NCI-H69 (cell line): ENCODE results near the gene PAN2.
"Not testable (repeated sequence)": the region's sequence is repeated elsewhere in the genome, so short reads cannot be mapped to it uniquely, and the experiment has no call there.

ENCODE experiments used
- DNase-seq: peaks from one replicate; lab custom pipeline; 2025; lab: John Stamatoyannopoulos, UW

The PAN2 gene

GRCh38 chr12:56346675-56347074 lies 12.9 kb upstream of the PAN2 start:
- peak; percentile 32 for DNase-seq

GRCh38 chr12:56342290-56342689 lies 8.5 kb upstream of the PAN2 start:
- not testable (repeated sequence) for DNase-seq

GRCh38 chr12:56341616-56342015 lies 7.8 kb upstream of the PAN2 start:
- no peak for DNase-seq

- DNase-seq: no peak
Measured at GRCh38 chr12:56339158-56339422, 5.3 kb upstream of the PAN2 start.

GRCh38 chr12:56338308-56339157 lies 4.7 kb upstream of the PAN2 start, which contains the start of gene IL23A:
Gene IL23A, plus strand, starts transcription at chr12:56338884. Its CDS starts 161 bp downstream, at chr12:56339045.
- peak; percentile 85 for DNase-seq

- DNase-seq: no peak
Measured at GRCh38 chr12:56337753-56338251, 4.0 kb upstream of the PAN2 start.

GRCh38 chr12:56336361-56337167 lies 2.8 kb upstream of the PAN2 start:
- no peak for DNase-seq

GRCh38 chr12:56335527-56335926 lies 1.7 kb upstream of the PAN2 start:
- DNase-seq: not testable (repeated sequence)

GRCh38 chr12:56334490-56334793 lies 642 bp upstream of the PAN2 start:
- DNase-seq: no peak

- no peak for DNase-seq
Measured at GRCh38 chr12:56333197-56333678, 562 bp downstream of the PAN2 start.

- no peak for DNase-seq
Measured at GRCh38 chr12:56332512-56333196, 1.1 kb downstream of the PAN2 start.

GRCh38 chr12:56330936-56331490 lies 2.8 kb downstream of the PAN2 start:
- DNase-seq: no peak

GRCh38 chr12:56326533-56326932 lies 7.3 kb downstream of the PAN2 start:
- DNase-seq: peak; percentile 21

- DNase-seq: no peak
Measured at GRCh38 chr12:56326126-56326525, 7.7 kb downstream of the PAN2 start.

- DNase-seq: no peak
Measured at GRCh38 chr12:56324206-56324605, 9.6 kb downstream of the PAN2 start.

GRCh38 chr12:56321610-56322009 lies 12.2 kb downstream of the PAN2 start:
- DNase-seq: not testable (repeated sequence)

GRCh38 chr12:56321027-56321426 lies 12.8 kb downstream of the PAN2 start:
- DNase-seq: no peak

- no peak for DNase-seq
Measured at GRCh38 chr12:56317675-56318074, 16.1 kb downstream of the PAN2 start.

- DNase-seq: peak; percentile 99
Measured at GRCh38 chr12:56315622-56316473, 18.0 kb downstream of the PAN2 start, which contains the start of gene CNPY2. Gene CNPY2, minus strand, starts transcription at chr12:56315988. Its CDS starts 771 bp downstream, at chr12:56315217.

- peak; percentile 58 for DNase-seq
Measured at GRCh38 chr12:56315249-56315621, 18.6 kb downstream of the PAN2 start.

- no peak for DNase-seq
Measured at GRCh38 chr12:56311003-56311402, 22.8 kb downstream of the PAN2 start.
